NOMO-1 treated with DMSO at 0.1 percent for 48 hours (cell line): ENCODE results near the gene CXCL14.

Experiments used
- DNase-seq: peaks from one replicate; lab custom pipeline; 2025; ENCODE audit not compliant: unreplicated experiment; lab: John Stamatoyannopoulos, UW

CXCL14 gene, protein sequence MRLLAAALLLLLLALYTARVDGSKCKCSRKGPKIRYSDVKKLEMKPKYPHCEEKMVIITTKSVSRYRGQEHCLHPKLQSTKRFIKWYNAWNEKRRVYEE

DNA sequence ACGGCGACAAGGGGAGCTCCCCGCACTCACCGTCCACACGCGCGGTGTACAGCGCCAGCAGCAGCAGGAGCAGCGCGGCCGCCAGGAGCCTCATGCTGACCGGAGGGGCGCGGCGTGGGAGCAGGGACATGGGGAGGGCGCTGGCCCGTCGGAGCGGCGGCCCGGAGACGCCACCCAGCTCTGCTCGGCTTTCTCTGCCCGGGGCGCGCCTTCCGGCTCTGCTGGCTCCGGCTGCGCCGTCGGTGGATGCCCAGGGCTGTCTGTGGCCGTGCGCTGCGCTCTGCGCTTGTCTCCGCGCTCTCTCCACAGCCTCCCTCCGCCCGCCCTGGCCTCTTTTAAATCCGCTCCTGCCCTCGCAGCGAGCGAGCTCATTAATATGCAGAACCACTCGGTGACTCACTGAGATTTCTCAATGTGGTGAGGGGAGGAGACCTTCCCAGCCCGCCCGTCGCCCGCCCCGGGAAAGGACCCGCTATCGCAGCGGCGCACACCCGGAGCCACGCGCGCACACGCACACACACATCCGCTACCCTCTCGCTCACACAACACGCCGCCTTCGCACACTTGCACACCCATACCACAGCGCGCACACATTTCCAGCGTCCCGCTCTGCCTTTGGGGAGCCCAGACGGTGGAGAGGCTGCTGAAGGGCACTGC lies at the start of gene CXCL14:
TSS of gene CXCL14 (minus strand) at position 307 of the 657 bp plus-strand sequence. CDS start at position 94, 213 bp downstream.
- peak; percentile 77 for DNase-seq

DNA sequence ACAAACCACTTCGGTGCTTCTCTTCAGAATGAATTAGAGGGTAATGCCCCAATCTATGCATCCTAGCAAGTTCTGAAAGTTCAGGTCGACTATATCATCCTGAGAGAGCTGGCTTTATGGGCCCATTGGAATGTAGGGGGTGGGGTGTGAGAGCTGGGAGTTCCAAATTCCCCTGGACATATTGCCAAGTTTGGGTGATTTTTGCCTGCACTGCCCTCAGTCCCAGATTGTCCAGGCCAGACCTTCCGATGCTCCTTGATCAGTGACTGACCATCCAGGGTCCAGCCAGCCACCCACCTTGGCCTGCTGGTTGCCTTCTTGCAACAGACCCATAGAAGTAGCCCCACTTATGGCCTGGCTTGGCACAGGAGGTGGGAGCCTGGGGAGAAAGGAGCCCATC lies 47.8 kb upstream of the CXCL14 start:
- DNase-seq = no peak

- DNase-seq = no peak
These were observed 47.2 kb upstream of the CXCL14 start for GRCh38 chr5:135625961-135626360.

DNA sequence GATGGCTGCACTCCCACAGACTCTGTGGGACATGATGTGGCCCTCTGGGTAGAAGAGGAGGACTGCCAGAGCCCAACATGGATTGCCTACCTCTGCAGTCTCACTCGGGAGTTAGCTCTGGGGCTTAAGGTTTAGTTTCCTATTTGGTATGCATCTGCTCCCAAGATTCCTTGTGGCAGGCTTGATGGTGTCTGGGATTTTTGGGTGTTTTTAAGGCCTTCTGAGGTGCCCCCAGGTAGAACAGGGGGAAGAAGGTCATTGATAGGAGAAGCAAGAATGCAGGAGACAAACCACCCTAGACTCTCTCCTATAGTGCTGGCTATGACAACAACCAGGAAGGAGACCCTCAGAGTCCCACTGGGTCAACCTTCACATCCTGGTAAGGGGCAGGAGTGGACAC lies 46.7 kb upstream of the CXCL14 start:
- no peak for DNase-seq

DNA sequence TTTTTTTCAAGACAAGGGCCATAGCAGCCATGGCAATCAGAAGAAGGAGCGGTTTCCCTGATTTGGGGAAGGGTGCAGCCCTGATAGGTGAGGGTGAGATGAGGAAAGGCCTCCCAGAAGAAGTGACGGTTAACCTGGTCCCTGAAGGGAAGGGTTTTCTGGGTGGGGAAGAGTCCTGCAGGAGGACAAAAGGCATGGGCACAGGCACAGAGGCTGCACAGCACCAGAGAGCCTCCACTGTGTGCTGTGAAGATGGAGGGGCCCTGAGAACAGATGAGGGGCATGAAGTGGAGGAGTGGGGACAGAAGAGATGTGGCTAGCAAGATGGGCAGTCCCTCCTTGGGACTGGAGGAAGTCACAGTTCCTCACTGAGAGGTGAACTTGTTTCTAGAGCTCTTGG lies 46.3 kb upstream of the CXCL14 start:
- no peak for DNase-seq

DNA sequence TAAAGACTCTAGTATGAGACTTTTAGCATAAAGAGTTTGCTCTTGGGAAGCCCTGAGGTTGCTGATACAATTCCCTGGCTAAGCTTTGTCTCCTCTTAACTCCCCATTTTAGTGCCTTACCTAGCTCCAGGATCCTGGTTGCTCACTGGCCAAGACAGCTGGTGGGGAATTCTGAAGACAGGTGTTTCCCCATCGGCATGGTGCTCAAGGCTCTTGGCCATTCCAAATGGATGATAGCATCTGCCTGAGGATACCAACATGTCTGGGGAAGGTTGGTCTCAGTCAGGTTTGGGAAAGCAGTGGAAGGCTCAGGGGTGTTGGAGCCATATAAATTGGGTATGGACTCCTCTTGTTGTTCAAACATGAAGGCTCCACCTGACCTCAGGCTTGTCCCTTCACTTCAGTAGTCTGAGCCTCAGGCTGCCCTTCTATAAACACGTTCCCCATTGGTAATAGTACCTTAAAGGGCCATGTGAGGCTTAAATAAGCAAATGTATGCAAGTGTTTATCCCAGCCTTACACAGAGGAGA lies 44.5 kb upstream of the CXCL14 start:
- DNase-seq = no peak

DNA sequence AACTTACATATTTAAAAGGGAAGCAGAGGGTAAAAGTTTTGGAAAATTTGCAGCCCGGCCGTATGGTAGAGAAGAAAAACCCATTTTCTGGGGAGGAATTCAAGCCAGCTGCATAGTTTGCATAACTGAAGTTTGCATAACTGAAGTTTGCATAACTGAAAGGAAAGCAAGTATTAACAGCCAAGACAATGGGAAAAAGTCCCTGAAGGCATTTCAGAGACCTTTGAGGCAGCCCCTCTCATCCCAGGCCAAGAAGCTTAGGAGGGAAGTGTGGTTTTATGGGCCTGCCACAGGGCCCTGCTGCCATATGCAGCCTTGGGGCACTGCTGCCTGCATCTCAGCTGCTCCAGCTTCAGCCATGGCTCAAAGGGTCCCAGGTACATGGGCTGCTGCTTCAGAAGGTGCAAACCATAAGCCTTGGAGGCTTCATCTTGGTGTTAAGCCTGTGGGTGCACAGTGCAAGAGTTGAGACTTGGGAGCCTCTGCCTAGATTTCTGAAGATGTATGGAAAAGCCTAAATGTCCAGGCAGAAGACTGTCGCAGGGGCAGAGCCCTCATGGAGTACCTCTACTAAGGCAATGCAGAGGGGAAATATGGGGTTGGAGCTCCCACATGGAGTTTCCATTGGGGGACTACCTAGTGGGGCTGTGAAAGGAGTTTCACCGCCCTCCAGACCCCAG lies 36.9 kb upstream of the CXCL14 start:
- no peak for DNase-seq

GRCh38 chr5:135615171-135615570 lies 36.4 kb upstream of the CXCL14 start:
- no peak for DNase-seq

DNA sequence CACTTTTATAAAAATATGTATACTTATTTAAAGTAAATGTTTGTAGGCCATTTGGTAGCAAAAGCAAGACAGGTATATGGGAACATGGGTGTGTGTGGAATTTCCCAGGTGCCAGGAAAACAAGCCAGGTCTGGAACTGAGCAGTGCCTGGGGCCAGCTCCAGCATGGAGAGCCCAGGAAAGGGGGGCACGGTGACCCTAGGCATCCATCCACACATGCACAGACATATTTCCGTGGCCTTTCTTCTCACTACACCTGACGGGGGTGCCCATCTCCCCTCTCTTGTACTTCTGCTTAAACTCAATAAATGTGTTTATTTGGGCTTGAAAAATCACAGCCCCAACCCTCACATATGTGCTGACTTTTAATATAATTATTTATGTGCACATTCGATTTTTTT lies 31.2 kb upstream of the CXCL14 start:
- no peak for DNase-seq

GRCh38 chr5:135608761-135609443 lies 30.1 kb upstream of the CXCL14 start:
- DNase-seq = no peak

DNA sequence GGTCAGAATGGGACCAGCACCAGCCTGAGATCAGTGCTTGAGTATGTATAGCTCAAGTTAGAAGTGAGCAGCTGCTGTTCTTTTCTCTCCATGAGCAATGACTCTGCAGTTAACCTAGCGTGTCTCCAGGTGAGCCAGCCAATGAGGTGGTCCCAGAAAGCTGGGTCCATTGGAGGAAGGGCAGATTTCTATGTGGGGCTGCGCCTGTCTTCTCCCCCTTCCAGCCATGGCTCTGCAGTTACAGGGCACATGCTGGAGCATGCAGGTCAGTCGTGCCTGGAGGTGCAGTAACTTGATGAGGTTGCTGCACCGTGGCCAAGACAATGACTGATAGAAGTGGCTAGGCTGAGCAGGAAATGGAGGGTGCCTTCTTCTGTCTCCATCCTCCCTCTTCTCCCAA lies 29.6 kb upstream of the CXCL14 start:
- no peak for DNase-seq

DNA sequence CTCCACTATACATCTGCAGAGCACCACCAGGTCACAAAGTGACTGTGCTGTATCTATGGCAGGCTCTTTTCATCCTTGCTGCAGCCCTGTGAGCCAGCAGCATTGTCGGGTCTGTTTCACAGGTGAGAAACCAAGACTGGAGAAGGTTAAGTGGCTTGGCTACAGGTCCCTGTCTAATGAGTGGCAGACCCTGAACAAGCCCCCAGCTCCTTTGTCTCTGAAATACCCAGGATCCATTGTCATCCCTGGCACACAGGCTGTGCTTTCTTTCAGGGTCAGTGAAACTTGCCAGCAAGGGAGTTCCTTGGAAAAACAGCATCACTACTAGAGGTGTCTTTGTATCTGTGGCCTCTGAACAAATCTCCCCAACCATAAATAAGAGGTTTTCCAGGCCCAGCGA lies 27.6 kb upstream of the CXCL14 start:
- DNase-seq = no peak

DNA sequence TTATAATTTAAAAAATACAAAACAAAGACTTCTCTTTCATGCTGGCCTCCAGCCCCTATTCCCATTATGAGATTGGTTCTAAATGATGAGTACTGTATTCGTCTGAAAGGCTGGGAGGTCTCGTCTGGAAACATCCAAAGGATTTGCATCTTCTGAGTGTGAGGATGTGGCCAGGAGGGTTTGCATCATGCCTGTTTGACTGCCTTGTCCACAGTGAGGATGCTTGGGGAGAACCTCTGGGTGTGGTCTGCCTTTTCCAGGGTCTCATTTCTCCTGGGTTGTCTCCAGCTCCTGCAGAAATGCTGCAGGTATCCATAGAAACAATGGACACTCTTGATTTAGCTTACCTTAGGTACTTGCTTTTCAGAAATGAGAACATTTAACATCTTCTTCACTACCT lies 26.4 kb upstream of the CXCL14 start:
- no peak for DNase-seq

- DNase-seq = no peak
These were observed 25.3 kb upstream of the CXCL14 start for GRCh38 chr5:135604056-135604455.

DNA sequence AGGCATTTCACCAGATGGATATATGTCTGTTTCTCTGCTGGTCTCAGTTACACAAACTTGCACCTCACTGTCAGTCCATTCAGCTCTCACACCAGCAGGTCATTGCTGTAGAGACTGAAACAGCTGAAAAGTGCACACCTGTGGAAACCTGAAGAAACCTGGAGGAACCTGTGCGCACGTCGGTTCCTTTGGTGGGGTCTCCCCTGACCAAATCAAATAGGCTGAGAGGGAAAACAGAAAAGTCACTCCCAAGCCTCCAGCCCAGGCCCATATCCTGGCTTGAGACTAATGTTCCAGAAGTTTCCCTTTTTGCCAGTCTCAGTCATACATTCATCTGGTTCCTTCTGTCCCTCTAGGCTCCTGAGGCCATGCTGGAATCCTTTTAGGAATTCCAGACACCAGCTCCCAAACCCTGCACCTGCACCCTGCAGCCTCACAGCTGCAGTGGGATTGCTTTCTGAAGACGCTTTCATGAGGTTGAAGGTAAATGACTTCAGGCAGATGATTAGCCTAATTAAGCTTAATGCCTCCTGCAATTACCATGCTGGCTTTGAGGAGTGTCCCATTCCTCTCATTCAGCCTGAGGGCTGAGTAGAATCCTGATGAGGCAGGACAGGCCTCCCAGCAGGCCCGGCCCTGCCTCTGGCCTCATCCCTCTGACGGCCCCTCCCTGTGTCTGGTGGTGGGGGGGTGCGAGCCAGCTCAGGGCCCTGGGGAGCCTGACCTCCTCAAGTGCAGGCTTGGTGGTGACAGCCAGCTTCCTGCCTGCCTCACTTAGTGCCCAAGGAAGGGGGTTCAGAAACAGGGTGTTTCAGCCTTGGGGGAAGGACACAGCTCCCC lies 24.3 kb upstream of the CXCL14 start:
- DNase-seq = no peak

- DNase-seq = no peak
These were observed 22.7 kb upstream of the CXCL14 start for GRCh38 chr5:135601466-135601865.

DNA sequence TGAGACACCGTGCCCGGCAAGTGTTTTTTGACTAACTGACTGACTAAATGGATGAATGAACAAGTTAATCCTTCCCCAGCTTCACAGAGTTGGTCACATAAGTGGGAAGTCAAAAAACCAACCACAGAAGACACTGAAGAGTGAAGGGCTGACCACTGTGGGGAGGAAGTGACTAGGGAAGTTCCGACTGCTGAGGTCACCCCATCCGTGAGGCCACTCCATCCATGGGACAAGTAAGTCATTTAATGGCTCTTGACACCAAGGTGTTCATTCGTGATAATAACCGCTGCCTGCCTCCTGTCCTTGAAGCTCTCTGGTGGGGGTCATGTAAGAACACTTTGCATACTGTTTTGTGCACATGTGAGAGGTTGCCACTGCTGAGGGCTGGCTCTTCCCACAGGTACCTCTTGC lies 22.2 kb upstream of the CXCL14 start:
- DNase-seq = peak; percentile 25

DNA sequence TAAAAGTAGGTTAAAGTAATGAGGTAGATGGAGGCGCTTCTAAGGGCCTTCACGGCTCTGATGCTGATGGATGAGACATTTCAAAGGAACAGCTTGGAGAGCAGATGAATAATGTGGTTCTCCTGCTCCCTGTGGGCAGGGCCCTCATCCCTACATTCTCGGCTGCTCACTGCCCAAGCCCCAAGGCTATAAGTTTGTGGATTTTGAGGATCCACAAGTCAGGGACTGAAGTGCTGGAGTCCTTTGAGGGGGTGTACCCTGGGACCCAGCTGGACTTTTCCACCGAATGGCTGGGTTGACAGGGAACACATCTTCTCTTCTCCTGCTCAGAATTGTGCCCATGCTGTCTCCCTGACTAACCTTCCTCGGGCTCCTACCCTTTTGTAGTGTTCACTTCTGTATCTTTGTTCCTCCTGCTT lies 21.4 kb upstream of the CXCL14 start:
- no peak for DNase-seq

DNA sequence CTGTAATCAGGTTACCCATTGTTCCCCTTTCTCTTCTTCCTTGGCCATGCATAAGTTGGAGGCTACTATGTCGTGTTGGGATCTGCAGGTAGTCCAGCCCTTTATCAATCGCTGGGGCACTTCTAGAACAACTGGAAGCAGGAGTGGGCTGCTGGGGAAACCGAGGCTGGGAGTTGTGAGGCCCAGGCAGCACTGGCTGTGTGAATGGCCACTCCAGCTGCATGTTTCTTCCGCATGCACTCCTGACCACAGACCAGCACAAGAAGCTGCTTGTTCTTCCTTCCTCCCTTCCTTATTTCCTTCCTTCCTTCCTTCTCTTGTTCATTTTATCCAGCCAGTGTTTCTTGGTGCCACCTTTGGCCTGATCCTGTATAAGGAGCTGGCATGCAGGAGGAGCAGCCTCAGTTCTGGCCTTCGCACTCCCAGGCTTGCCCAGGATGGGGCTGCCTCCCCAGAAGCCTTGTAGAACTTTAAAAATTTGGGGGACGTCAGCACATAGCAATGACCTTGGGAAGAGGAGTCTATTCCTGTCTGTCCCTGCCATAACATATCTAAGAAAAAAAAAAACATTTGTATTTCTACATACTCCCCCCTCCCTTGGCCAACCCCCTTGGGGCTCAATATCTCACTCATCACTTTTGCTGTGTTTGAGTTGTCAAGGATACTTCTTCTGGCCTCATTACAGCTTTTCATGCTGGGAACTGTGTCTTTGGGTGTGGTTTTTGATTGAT lies 20.8 kb upstream of the CXCL14 start:
- no peak for DNase-seq

DNA sequence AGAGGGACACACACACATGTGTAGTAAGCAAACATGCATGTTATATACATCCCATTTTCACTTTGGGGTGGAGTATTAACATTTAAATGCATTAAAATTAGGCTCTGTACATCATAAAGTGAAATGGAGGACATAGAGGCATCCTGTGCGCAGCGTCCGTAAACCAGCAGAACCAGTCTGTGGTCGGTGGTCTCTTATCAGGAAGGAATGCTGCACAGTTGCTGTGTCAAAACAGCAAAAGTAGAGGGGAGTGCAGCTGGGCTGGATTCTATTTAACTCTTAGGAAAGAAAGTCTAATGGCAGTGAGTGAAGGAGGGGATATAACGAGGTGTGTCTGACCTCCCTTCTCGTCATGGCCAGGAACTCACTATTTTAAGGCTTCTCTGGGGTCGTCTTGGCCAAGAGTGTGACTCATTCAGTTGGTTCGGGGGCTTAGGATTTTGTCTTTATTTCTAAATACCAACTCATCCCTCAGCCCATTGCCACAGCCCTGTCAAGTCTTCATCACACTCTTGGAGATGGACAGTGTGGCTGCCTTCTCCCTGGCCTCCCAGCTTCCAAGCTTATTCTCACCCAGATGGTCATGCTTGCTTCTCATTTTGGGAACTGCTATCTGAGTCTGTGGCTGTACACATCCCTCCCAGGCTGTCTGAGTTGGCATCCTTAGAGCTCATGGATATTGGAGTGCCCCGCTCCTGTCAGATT lies 20.1 kb upstream of the CXCL14 start:
- no peak for DNase-seq
